Measurements from ENCODE around the gene NFIA.

DNA sequence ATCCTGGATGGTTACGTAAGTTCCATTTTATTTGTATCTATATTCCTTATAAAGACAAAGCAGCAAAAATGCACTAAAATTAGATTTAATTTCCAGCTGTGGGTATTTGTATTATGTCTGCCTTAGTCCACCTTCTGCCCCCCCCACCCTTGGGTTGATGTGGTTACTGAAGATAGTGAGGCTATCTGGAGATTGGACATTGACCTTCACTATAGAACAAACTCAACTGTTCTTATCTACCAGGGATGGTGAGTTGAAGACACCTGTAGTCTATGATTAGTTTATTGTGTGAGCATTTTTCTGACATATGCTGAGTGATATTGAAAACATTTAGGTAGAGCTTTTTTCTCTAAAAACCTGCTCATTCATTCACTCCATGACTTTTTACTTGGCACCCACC is 122.2 kb downstream of the NFIA start:
- TF ChIP-seq, protein P1, sequence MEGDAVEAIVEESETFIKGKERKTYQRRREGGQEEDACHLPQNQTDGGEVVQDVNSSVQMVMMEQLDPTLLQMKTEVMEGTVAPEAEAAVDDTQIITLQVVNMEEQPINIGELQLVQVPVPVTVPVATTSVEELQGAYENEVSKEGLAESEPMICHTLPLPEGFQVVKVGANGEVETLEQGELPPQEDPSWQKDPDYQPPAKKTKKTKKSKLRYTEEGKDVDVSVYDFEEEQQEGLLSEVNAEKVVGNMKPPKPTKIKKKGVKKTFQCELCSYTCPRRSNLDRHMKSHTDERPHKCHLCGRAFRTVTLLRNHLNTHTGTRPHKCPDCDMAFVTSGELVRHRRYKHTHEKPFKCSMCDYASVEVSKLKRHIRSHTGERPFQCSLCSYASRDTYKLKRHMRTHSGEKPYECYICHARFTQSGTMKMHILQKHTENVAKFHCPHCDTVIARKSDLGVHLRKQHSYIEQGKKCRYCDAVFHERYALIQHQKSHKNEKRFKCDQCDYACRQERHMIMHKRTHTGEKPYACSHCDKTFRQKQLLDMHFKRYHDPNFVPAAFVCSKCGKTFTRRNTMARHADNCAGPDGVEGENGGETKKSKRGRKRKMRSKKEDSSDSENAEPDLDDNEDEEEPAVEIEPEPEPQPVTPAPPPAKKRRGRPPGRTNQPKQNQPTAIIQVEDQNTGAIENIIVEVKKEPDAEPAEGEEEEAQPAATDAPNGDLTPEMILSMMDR (IDR thresholded peaks at IDR 0.05): no peak
- no peak for TF ChIP-seq POLR2A (IDR thresholded peaks at IDR 0.05)
